Measurements from ENCODE around the gene EED.

Gene EED

DNA sequence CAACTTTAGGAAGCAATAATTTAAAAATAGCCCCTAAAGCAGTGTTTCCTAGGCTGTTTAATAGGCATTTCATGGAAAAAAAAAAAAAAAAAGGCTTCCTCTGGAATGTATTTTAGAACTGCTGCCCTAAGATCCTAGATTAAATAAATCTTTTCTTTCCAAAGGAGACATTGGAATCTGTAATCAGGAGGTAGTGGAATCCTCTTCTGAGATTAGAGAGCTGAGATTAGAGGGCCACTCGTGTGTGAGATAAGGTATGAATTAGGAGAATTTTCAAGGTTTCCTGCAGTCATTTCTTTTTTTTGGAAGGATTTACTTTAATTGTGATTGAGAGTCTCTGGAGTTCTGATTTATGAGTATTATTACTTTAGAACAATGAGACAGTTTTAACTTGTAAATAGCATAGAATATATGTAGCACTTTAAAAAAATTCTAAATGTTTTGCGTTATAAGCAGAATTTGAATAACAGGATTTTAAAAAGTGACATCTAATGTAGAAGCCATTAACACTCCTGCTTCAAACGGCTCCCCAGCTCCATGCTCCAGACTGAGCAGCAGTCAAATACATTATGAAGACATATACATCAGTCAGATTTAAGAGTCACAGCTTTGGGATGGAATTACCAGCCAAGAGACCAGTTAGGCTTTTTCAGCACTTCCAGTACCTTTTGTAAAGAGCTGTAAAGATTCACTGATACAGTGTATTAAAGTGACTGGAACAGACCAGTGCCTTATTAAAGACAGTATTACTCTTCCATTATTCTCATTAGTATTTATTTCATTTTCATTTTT is 5.0 kb downstream of the EED start:
- Histone ChIP-seq H3K27ac (ENCODE audit: poor library complexity, severe bottlenecking) (no peak overlapping the region), H3K4me3 (ENCODE audit: severe bottlenecking) (no peak overlapping the region)

DNA sequence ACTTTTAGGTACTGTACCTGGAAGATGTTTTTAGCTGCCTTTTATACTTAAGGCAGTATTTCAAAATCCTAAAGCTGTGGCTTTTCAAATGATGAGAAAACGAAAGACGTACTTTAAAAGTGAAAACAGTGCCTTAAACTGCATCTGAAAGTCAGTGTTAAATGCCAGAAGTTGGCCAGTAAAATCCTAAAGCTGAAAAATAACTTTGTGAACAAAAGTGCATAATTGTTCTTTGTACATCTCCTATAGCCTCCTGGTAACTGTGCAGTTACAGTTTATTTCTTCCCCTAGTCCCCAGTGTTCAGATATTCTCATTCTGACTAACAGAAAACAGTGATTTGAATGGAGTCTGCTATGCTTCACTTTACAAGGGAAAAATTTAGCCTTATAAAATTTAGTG is 6.8 kb downstream of the EED start:
- TF ChIP-seq, protein P1, sequence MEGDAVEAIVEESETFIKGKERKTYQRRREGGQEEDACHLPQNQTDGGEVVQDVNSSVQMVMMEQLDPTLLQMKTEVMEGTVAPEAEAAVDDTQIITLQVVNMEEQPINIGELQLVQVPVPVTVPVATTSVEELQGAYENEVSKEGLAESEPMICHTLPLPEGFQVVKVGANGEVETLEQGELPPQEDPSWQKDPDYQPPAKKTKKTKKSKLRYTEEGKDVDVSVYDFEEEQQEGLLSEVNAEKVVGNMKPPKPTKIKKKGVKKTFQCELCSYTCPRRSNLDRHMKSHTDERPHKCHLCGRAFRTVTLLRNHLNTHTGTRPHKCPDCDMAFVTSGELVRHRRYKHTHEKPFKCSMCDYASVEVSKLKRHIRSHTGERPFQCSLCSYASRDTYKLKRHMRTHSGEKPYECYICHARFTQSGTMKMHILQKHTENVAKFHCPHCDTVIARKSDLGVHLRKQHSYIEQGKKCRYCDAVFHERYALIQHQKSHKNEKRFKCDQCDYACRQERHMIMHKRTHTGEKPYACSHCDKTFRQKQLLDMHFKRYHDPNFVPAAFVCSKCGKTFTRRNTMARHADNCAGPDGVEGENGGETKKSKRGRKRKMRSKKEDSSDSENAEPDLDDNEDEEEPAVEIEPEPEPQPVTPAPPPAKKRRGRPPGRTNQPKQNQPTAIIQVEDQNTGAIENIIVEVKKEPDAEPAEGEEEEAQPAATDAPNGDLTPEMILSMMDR (IDR thresholded peaks at IDR 0.05; ENCODE audit: poor library complexity, severe bottlenecking), result no peak
- DNase-seq (ENCODE audit: low spot score), result no peak
- no peaks in the 10 kb centered on the region for H3K27me3 ChIP-seq (ENCODE audit: insufficient read depth, poor library complexity, severe bottlenecking)
- no peaks in the 10 kb centered on the region for H3K9me3 ChIP-seq (ENCODE audit: severe bottlenecking)
- H3K4me1 ChIP-seq (ENCODE audit: insufficient read depth, poor library complexity, severe bottlenecking), result peaks cover 28% of the 10 kb centered on the region
- no peak for ATAC-seq (ENCODE audit: low read depth)
- H3K36me3 ChIP-seq (ENCODE audit: low read depth), result peaks cover 56% of the 10 kb centered on the region
- H3K27ac ChIP-seq (ENCODE audit: poor library complexity, severe bottlenecking), result no peak overlapping the region
- H3K4me3 ChIP-seq (ENCODE audit: severe bottlenecking), result no peak overlapping the region

More for the DNA sequence above, 5.0 kb downstream of the EED start:
- DNase-seq (ENCODE audit: low spot score) (no peak), ATAC-seq (ENCODE audit: low read depth) (no peak)
- Histone ChIP-seq H3K4me1 (ENCODE audit: insufficient read depth, poor library complexity, severe bottlenecking) (peaks cover 28% of the 10 kb centered on the region), H3K27me3 (ENCODE audit: insufficient read depth, poor library complexity, severe bottlenecking) (no peaks in the 10 kb centered on the region), H3K9me3 (ENCODE audit: severe bottlenecking) (no peaks in the 10 kb centered on the region), H3K36me3 (ENCODE audit: low read depth) (peaks cover 40% of the 10 kb centered on the region)
- TF ChIP-seq, protein P1 (IDR thresholded peaks at IDR 0.05; ENCODE audit: poor library complexity, severe bottlenecking), result no peak

DNA sequence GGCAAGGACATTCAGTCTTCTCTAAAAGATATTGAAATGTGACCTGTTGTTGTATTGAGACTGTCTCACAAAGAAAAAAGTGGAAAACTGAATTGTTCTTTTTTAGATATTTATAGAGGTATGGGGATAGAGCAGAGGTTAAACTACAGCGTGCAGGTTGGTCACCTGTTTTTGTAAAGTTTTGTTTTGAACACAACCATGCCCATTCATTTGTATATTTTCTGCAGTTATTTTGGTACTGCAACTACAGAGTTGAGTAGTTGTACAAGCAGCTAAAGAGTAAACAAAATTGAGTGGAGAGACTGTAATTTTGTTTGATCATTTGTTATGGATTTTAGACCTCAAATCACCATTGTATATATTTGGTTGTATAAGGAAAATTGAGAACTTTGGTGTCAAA is 11.3 kb downstream of the EED start:
- no peak for DNase-seq (ENCODE audit: low spot score)
- H3K27ac ChIP-seq (ENCODE audit: poor library complexity, severe bottlenecking), result no peak overlapping the region
- peaks cover 73% of the 10 kb centered on the region for H3K36me3 ChIP-seq (ENCODE audit: low read depth)
- H3K4me3 ChIP-seq (ENCODE audit: severe bottlenecking), result no peak overlapping the region
- ATAC-seq (ENCODE audit: low read depth), result no peak
- TF ChIP-seq, protein P1 (IDR thresholded peaks at IDR 0.05; ENCODE audit: poor library complexity, severe bottlenecking), result no peak
- no peaks in the 10 kb centered on the region for H3K27me3 ChIP-seq (ENCODE audit: insufficient read depth, poor library complexity, severe bottlenecking)
- H3K9me3 ChIP-seq (ENCODE audit: severe bottlenecking), result no peaks in the 10 kb centered on the region
- H3K4me1 ChIP-seq (ENCODE audit: insufficient read depth, poor library complexity, severe bottlenecking), result peaks cover under 1% of the 10 kb centered on the region

DNA sequence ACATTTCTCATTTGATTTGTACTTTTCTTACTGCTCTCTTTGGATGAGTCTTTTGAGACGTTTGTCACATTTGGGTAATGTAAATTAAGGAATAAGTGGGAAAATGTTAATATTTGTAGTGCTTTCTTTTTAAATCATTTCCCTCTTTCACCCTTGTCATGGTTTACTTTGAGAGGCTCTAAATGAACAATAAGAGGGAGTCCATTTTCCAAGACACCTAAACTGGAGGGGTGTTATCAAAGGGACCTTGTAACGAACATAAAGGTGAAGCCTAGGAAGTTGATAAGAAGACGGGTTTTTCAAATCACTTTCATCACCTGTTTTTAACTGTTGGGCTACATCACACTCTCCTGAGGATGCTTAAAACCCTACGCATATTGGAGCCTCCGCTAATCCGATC is 12.1 kb downstream of the EED start:
- peaks cover 70% of the 10 kb centered on the region for H3K36me3 ChIP-seq (ENCODE audit: low read depth)

More for the DNA sequence above, 12.1 kb downstream of the EED start:
- Histone ChIP-seq H3K4me3 (ENCODE audit: severe bottlenecking) (no peak overlapping the region), H3K27ac (ENCODE audit: poor library complexity, severe bottlenecking) (no peak overlapping the region), H3K27me3 (ENCODE audit: insufficient read depth, poor library complexity, severe bottlenecking) (no peaks in the 10 kb centered on the region), H3K4me1 (ENCODE audit: insufficient read depth, poor library complexity, severe bottlenecking) (no peaks in the 10 kb centered on the region), H3K9me3 (ENCODE audit: severe bottlenecking) (no peaks in the 10 kb centered on the region)
- TF ChIP-seq, protein P1 (IDR thresholded peaks at IDR 0.05; ENCODE audit: poor library complexity, severe bottlenecking), result no peak
- DNase-seq (ENCODE audit: low spot score) (no peak), ATAC-seq (ENCODE audit: low read depth) (no peak)
